Raji (cell line): ENCODE measurements around the gene SCG5.

Source experiments
- POLR2A ChIP-seq: IDR thresholded peaks from 2 replicates; pipeline ENCODE4 v1.6.1; 2011; ENCODE audit warnings: low read depth, low read length, control low read depth; ENCODE audit not compliant: insufficient read depth

The SCG5 gene

GRCh38 chr15:32729700-32730395 is 88.3 kb downstream of the SCG5 start:
- TF ChIP-seq POLR2A = no peak

- TF ChIP-seq POLR2A = no peak
Measured at GRCh38 chr15:32730677-32731654, 89.5 kb downstream of the SCG5 start.

- no peak for TF ChIP-seq POLR2A
Measured at GRCh38 chr15:32732574-32733157, 91.2 kb downstream of the SCG5 start.

DNA sequence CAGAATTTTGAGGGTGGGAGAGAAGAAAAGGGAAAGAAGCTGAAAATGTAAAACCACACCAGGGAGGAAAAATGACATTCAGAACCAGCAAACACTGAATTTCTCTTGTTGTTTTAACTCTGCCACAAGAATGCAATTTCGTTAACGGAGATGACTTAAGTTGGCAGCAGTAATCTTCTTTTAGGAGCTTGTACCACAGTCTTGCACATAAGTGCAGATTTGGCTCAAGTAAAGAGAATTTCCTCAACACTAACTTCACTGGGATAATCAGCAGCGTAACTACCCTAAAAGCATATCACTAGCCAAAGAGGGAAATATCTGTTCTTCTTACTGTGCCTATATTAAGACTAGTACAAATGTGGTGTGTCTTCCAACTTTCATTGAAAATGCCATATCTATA is 91.8 kb downstream of the SCG5 start:
- TF ChIP-seq POLR2A = no peak

- no peak for TF ChIP-seq POLR2A
Measured at GRCh38 chr15:32735989-32736700, 94.6 kb downstream of the SCG5 start.

DNA sequence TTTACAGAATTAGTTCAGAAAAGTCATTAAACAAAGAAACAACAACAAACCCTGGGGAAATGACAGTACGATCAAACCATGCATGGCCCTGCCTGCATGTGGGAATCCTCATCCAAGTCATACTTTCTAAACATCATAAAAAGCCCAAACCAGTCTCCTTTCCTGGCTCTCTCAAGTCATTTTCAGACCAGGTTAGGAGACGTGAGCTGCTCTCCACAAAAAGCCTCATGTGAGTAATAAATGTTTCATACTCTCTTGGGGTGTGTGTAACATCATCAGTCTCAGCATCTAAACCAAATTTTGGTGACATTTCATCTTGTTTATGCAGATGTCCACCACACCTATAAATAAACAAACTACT is 95.2 kb downstream of the SCG5 start:
- TF ChIP-seq POLR2A = no peak

DNA sequence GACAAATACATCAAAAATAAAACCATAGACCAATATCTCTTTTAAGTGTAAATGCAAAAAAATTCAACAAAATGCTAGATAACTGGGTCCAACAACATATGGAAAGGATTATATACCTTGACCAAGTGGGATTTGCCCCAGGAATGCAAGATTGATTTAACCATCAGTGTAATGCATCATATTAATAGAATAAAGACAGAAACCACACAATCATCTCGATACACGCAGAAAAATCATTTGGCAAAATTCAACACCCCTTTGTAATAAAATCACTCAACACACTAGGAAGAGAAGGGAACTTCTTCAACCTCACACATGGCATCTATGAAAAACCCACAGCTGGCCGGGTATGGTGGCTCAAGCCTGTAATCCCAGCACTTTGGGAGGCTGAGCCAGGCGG is 95.8 kb downstream of the SCG5 start:
- TF ChIP-seq POLR2A = no peak

DNA sequence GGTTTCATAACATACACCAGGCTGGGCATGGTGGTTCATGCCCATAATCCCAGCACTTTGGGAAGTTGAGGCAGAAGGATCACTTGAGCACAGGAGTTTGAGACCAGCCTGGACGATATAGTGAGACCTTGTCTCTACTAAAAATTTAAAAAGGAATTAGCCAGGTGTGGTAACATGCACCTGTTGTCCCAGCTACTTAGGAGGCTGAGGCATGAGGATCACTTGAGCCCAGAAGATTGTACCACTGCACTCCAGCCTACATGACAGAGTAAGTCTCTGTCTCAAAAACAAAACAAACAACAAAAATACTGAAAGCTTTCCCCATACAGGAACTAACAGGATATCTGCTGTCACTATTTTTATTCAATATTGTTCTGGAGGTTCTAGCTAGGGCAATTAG is 97.2 kb downstream of the SCG5 start:
- TF ChIP-seq POLR2A = no peak

DNA sequence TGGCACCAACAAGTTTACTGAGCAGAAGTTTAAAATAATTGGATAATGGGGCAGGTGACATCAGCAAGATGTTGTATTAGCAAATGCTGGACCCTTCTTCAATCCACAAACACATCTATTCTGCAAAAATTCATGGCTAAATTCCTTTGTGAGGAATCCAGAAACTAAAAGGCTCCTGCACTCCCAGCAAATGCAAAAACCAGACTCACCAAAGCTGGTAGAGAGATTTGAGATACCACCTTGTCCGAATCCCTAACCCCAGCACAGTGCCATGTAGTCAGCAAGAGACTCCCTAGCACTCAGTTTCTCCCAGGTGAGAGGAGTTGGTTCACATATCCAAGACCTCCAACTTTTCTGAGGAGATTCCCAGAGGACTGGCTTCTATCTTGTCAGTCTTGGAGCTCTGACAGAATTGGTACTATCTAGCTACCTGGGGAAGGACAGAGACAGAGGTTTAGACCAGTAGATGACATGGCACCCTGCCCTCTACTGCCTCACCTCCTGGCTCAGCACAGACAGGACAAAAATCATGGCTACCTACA is 98.1 kb downstream of the SCG5 start:
- no peak for TF ChIP-seq POLR2A

DNA sequence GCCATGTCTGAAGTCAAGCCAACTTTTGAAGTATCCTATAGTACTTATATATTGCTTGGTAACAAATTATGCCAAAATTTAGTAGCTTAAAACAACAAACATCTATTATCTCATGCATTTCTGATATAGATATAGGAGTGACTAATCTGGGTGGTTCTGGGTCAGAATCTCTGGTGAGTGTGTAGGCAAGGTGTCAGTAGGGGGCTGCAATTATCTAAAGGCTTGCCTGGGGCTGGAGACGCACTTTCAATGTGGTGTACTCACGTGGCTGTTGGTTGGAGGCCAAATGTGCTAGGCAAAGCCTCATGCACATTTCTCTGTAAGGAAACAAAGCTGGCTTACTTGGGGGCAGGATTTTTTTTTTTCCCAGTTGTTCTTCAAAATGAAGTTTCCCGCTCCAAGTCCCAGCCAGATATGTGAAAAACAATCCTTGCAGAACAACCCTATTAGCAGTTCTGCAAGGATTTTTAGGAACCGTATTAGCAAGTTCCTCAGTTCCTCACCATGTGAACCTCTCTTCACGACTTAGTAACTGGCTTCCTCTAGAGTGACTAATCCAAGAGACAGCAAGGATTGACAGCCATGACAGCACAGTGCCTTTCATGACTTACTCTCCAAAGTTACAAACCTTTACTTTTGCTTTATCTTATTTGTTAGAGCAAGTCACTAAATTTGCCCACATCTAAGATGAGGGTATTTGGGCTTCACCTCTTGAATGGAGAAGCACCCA is 102.1 kb downstream of the SCG5 start:
- no peak for TF ChIP-seq POLR2A

DNA sequence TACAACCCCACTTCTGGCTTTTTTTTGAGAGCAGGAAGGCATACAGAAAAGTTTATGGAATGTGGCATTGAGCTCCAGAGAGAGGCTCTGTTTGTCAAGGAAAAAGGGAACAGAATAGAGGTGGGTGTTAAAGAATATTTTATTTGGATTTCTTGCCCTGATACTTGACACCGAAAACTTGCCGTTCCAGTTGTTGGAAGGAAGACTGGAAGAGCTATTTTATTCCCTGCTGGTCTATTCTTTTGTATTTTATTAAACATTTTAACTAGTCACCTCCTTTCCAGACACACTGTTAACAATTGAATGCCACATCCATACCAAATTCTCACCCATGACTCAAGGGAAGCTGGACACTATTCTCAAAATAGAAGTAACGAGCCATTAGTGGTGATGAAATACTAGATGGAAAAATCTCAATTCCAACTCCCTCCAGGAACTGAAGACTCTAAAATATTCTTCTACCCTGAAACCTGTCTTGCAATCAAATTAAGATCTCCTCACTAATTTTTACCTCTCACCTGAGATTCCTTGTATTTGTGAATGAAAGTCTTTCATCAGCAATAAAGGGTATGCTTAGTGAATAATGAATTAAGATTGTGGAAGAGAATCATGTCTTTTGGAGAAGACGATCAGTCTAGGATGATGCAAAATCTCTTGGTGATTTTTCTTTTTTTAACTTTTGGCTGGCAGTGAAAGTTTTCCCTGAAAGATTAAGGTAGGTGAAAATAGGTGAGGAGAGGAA is 104.8 kb downstream of the SCG5 start:
- no peak for TF ChIP-seq POLR2A
